Measurements from ENCODE around the gene FOSL2. TPM values are rescaled to one million over a fixed set of nuclear protein-coding genes. Genes with fewer than 3 reads are reported as not detected.

The FOSL2 gene
- total RNA-seq, 1 experiment from 2014 or later = 44.8 TPM

GRCh38 chr2:28348149-28348567 lies 44.5 kb upstream of the FOSL2 start (continued):
- TF ChIP-seq EZH2 (IDR thresholded peaks at IDR 0.05) (no peak), SIN3A (IDR thresholded peaks at IDR 0.05; ENCODE audit: low read depth) (no peak), RAD21 (IDR thresholded peaks at IDR 0.05; ENCODE audit: low read depth) (no peak), ATF3 (IDR thresholded peaks at IDR 0.05) (no peak)

DNA sequence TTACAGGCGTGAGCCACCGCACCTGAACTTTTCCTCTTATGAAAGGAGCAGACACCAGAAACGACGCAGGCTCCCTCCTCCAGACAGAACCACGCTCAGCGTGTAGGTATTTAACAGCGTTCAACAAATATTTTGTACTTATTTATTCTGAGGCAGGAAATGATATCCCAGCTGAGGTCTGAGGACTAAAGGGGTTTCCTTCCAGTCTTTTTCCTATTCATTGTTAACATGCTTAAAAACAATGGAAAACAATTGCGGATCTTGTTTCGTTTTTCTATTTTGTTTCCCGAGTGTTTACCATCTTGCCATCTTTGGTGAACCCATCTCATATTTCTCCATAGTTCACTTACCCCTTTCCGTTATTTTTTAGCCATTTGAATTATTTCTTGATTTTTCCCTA lies 43.7 kb upstream of the FOSL2 start:
- ATAC-seq = no peak
- no peak overlapping the region for H3K9ac ChIP-seq (ENCODE audit: low read length)
- no peak for DNase-seq (ENCODE audit: low read depth, low spot score)
- POLR2A ChIA-PET = no interaction called here
- no peaks in the 10 kb centered on the region for H3K9me3 ChIP-seq (ENCODE audit: control insufficient read depth in 1 of 2, insufficient read depth in 1 of 2, low read depth in 1 of 2, low read length in 2 of 2)
- H3K4me1 ChIP-seq (ENCODE audit: control insufficient read depth in 1 of 2, insufficient read depth in 2 of 2, low read length in 2 of 2) = no peaks in the 10 kb centered on the region
- BruUV-seq (replicated peaks) = no TSS peak
- intact Hi-C loops (cut with micrococcal nuclease) = no loop called here
- no peaks in the 10 kb centered on the region for H3K27me3 ChIP-seq (ENCODE audit: insufficient read depth, low read length)
- no peak overlapping the region for H3K4me3 ChIP-seq (replicated peaks in 1 of 2; ENCODE audit: low read depth in 1 of 2, low read length in 2 of 2)
- H4K20me1 ChIP-seq (ENCODE audit: insufficient read depth) = no peaks in the 10 kb centered on the region
- no peaks in the 10 kb centered on the region for H3K36me3 ChIP-seq (ENCODE audit: control insufficient read depth in 1 of 2, insufficient read depth in 2 of 2, low read length in 2 of 2)
- no peak for TF ChIP-seq CBX3 (IDR thresholded peaks at IDR 0.05; ENCODE audit: low read depth)
- no peak for TF ChIP-seq POLR2A (IDR thresholded peaks at IDR 0.05; ENCODE audit: borderline replicate concordance, extremely low read depth, insufficient read depth, insufficient read length)
- TF ChIP-seq SRF (IDR thresholded peaks at IDR 0.05; ENCODE audit: low read depth) = no peak
- no peak for TF ChIP-seq ZFX (IDR thresholded peaks at IDR 0.05)
- no peak for TF ChIP-seq JUND (IDR thresholded peaks at IDR 0.05)
- no peak for TF ChIP-seq CTCF (IDR thresholded peaks at IDR 0.05 in 2 of 3, conservative IDR thresholded peaks at IDR 0.05 in 1 of 3; ENCODE audit: borderline replicate concordance in 1 of 3, insufficient read depth in 1 of 3, low read depth in 2 of 3, low read length in 2 of 3)
- TF ChIP-seq ATF3 (IDR thresholded peaks at IDR 0.05) = no peak
- TF ChIP-seq, protein P1, sequence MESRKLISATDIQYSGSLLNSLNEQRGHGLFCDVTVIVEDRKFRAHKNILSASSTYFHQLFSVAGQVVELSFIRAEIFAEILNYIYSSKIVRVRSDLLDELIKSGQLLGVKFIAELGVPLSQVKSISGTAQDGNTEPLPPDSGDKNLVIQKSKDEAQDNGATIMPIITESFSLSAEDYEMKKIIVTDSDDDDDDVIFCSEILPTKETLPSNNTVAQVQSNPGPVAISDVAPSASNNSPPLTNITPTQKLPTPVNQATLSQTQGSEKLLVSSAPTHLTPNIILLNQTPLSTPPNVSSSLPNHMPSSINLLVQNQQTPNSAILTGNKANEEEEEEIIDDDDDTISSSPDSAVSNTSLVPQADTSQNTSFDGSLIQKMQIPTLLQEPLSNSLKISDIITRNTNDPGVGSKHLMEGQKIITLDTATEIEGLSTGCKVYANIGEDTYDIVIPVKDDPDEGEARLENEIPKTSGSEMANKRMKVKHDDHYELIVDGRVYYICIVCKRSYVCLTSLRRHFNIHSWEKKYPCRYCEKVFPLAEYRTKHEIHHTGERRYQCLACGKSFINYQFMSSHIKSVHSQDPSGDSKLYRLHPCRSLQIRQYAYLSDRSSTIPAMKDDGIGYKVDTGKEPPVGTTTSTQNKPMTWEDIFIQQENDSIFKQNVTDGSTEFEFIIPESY (IDR thresholded peaks at IDR 0.05; ENCODE audit: extremely low read depth, insufficient replicate concordance, low read length) = no peak
- TF ChIP-seq FOSL1 (IDR thresholded peaks at IDR 0.05; ENCODE audit: low read depth) = no peak
- no peak for TF ChIP-seq ELF1 (IDR thresholded peaks at IDR 0.05; ENCODE audit: borderline replicate concordance, low read depth)
- CTCF ChIA-PET = no interaction called here
- H2AFZ ChIP-seq (ENCODE audit: low read depth, low read length, poor library complexity, severe bottlenecking) = no peak overlapping the region
- H3K4me2 ChIP-seq (ENCODE audit: low read length) = no peak overlapping the region
- H3K27ac ChIP-seq (ENCODE audit: low read depth, low read length) = no peak overlapping the region
- RAD21 ChIA-PET (ENCODE audit: low non-redundant PET in 1 of 2, low total read pairs in 2 of 2, uncharacterized antibody in 2 of 2, unreplicated experiment in 2 of 2) = no interaction called here
- no peaks in the 10 kb centered on the region for H3K79me2 ChIP-seq (ENCODE audit: insufficient read depth, low read length)
- no peaks in the 10 kb centered on the region for H3K9me2 ChIP-seq (ENCODE audit: insufficient read depth)

Measured in HCT116 (cell line).